Activated CD8-positive, alpha-beta T cell treated with anti-CD3 and anti-CD28 coated beads, Interleukin-2, amount 10 ng/mL, durations not matched to agents 7 days and 5 days (primary cell): ENCODE results near the gene APOBEC3G. TPM values are rescaled to one million over a fixed set of nuclear protein-coding genes. Genes with fewer than 3 reads are reported as not detected.
"Not testable (repeated sequence)": the region's sequence is repeated elsewhere in the genome, so short reads cannot be mapped to it uniquely, and the experiment has no call there.

Experiments used
- ATAC-seq: fragments of 150-1000 bp; cut with Tn5 transposase; one replicate; pipeline ENCODE4 v1.10.0; 2021; ENCODE audit warnings: moderate library complexity
- CTCF ChIA-PET: fragments of 350-600 bp; sonication (Branson Sonifier 250); formaldehyde crosslinking; loops from one replicate; lab custom pipeline; 2021; ENCODE audit warnings: antibody characterized with exemption; lab: Charles Lee
- POLR2A ChIA-PET: fragments of 350-600 bp; sonication (Branson Sonifier 250); formaldehyde crosslinking; loops from one replicate; lab custom pipeline; 2021; ENCODE audit warnings: antibody characterized with exemption; lab: Charles Lee
- DNase-seq: peaks from one replicate; pipeline ENCODE4 v3.0.0-alpha.2; 2020
- H3K27ac Mint-ChIP-seq: one replicate; pipeline ENCODE4 v1.8.0; 2021; ENCODE audit warnings: mild to moderate bottlenecking, mixed read lengths
- H3K27me3 Mint-ChIP-seq: one replicate; pipeline ENCODE4 v1.8.0; 2021; ENCODE audit warnings: low read depth, mixed read lengths
- H3K36me3 Mint-ChIP-seq: one replicate; pipeline ENCODE4 v1.8.0; 2021; ENCODE audit warnings: low read depth, mixed read lengths
- H3K4me1 Mint-ChIP-seq: one replicate; pipeline ENCODE4 v1.8.0; 2021; ENCODE audit warnings: low read depth, mixed read lengths
- H3K4me3 Mint-ChIP-seq: one replicate; pipeline ENCODE4 v1.8.0; 2021; ENCODE audit warnings: mild to moderate bottlenecking, mixed read lengths
- H3K9me3 Mint-ChIP-seq: one replicate; pipeline ENCODE4 v1.8.0; 2022; ENCODE audit warnings: mixed read lengths; ENCODE audit not compliant: insufficient read depth
- total RNA-seq, 2 experiments: library from RNA; stranded (reverse); gene quantifications; one replicate each; pipeline ENCODE4 v1.2.3, GENCODE V29; 2021

APOBEC3G gene
- total RNA-seq, 2 experiments from 2014 or later = 134 to 138 TPM

DNA sequence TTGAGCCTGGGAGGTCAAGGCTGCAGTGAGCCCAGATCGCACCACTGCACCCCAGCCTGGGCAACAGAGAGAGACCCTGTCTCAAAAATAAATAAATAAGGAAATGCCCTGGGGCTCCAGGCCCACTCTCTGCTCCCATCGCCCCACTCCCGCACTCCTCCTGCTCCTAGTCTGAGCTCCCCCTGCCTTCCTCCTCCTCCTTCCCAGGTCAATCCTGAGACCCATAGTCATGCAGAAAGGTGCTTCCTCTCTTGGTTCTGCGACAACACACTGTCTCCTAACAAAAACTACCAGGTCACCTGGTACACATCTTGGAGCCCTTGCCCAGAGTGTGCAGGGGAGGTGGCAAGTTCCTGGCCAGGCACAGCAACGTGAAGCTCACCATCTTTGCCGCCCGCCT, 6.9 kb upstream of the APOBEC3G start:
- ChIA-PET POLR2A (no interaction called here), CTCF (no interaction called here)
- no peak for DNase-seq
- ATAC-seq = no peak
- H3K4me3 Mint-ChIP-seq = no peak overlapping the region
- H3K4me1 Mint-ChIP-seq = peaks cover 21% of the 10 kb centered on the region
- no peaks in the 10 kb centered on the region for H3K9me3 Mint-ChIP-seq
- no peaks in the 10 kb centered on the region for H3K36me3 Mint-ChIP-seq
- H3K27me3 Mint-ChIP-seq = no peaks in the 10 kb centered on the region
- H3K27ac Mint-ChIP-seq = no peak overlapping the region

DNA sequence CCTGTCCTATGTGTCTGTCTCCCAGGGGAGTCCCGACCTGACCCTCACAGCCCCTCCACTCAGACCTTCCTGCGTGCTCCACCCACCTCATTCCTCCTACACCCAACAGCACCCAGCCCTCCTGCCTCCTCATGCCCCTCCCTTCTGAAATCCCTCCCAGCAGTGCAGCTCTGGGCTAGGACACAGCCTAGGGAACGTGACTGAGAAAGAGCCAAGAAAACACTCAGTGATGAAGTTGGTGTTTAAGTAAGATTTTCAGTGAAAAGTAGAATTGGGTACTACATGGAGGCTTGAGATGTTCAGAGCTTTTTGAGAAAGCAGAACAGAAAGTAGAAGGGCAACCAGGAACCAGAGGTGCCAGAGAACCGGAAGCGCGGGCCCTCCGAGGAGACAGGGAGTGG, 4.5 kb upstream of the APOBEC3G start:
- peaks cover 27% of the 10 kb centered on the region for H3K4me1 Mint-ChIP-seq
- H3K4me3 Mint-ChIP-seq, ATAC-seq, POLR2A ChIA-PET, H3K27me3 Mint-ChIP-seq, DNase-seq, H3K27ac Mint-ChIP-seq, H3K36me3 Mint-ChIP-seq, H3K9me3 Mint-ChIP-seq, CTCF ChIA-PET: not testable (repeated sequence)

DNA sequence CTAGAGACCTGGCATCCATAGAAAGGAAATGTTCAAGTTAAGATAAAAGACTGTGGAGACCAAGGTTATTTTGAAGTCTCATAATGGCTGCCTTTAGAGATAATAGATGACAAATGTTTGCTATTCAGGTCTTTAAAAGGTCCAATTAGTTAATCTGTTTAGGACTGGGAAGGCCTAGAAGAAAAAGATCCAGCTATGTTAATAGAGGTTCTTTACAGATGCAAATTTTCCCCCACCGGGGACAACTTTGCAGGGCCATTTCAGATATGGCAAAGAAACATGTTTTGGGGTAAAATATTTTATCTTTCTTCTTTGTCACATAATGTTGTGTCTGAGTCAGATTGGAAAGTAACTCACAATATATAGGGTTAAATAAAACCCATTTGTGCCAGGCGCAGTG, 3.1 kb upstream of the APOBEC3G start:
- no peak for ATAC-seq
- Mint-ChIP-seq H3K4me3 (no peak overlapping the region), H3K27me3 (no peaks in the 10 kb centered on the region), H3K9me3 (no peaks in the 10 kb centered on the region), H3K4me1 (peaks cover 37% of the 10 kb centered on the region), H3K36me3 (peaks cover 17% of the 10 kb centered on the region), H3K27ac (peak overlapping the region; percentile 4)
- CTCF ChIA-PET = no interaction called here
- POLR2A ChIA-PET = no interaction called here
- DNase-seq = no peak

DNA sequence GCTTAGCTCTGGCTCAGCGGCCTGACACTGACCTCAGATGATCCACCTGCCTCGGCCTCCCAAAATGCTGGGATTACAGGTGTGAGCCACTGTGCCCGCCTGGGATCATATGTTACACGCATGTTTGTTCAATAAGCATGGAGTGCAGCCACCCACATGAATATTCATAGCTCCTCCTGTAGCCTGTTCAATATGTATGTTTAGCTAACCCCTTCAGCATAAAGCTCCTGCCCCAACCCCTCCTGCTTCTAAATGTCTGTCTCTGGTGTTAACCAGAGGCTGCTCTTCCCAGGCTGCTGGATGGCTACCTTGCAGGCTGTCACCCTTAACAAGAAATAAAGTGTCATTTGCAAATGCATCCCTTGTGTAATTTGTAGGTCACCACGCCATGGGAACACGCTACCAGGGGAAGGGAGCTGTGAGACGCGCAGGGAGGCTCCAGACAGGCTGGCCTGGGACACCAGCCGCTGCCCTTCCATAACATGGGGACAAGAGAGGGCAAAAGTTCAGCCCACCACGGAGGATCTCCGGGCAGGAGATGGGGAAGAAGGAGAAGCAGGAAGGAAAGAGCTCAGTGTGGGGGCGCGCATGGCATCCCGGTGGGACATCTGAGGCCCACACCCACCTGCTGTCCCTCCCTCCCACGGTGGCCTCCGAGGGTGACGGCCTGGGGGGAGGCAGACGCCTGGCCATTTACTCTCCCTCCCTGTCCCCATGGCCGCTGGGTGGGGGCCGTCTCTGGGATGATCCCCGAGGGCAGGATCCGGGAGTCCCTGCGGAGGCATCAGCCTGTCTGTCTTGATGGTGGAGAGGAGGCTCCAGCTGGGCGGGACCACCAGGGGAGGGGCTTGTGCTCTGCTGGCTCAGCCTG, 685 bp upstream of the APOBEC3G start:
- Mint-ChIP-seq H3K4me3 (peak overlapping the region; percentile 78), H3K36me3 (peaks cover 36% of the 10 kb centered on the region), H3K4me1 (peaks cover 47% of the 10 kb centered on the region), H3K27ac (peak overlapping the region; percentile 86)
- ATAC-seq, H3K27me3 Mint-ChIP-seq, POLR2A ChIA-PET, H3K9me3 Mint-ChIP-seq, DNase-seq: not testable (repeated sequence)
- CTCF ChIA-PET = interaction anchor here (2.4 kb wide), 1 partner anchor 13 kb away, joined by 7 read pairs; no protein-coding TSS in a partner anchor

DNA sequence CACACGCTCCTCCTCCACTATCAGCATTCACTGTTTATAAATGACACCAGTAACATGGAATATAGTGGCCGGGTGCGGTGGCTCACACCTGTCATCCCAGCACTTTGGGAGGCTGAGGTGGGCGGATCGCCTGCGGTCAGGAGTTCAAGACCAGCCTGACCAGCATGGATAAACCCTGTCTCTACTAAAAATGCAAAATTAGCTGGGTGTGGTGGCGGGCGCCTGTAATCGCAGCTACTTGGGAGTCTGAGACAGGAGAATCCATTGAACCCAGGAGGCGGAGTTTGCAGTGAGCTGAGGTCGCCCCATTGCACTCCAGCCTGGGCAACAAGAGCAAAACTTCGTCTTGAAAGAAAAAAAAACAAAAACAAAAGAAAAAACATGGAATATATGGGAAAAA, 837 bp downstream of the APOBEC3G start:
- H3K27me3 Mint-ChIP-seq, DNase-seq, H3K9me3 Mint-ChIP-seq, ATAC-seq: not testable (repeated sequence)
- Mint-ChIP-seq H3K4me1 (peaks cover 61% of the 10 kb centered on the region), H3K27ac (peak overlapping the region; percentile 91), H3K36me3 (peaks cover 50% of the 10 kb centered on the region), H3K4me3 (peak overlapping the region; percentile 95)
- ChIA-PET CTCF (interaction anchor here (1.1 to 2.4 kb wide), 4 partner anchors 12 to 241 kb away, joined by 3 to 7 read pairs (median 3); no protein-coding TSS in a partner anchor), POLR2A (interaction anchor here (0.7 to 1.4 kb wide), 5 partner anchors 12 to 47 kb away, joined by 3 to 5 read pairs (median 4); no protein-coding TSS in a partner anchor)

DNA sequence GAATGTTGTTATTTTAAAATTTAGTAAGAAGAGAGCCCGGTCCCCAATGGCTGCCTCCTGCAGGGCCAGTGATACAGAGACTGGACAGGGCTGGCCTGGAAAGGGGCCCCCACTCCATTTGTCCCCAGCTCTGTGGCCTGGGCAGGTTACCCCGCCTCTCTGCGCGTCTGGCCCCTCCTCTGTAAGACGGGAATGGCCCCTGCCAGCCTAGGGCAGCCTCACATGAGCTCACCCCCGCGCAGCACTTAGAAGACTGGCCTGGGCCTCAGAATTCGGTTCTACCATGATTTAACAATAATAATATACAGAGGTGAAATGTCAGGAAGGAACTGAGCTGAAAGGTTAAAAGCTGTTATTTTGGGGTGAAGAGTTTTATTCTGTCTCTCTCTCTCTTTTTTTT, 1.3 kb downstream of the APOBEC3G start:
- no peak for DNase-seq

DNA sequence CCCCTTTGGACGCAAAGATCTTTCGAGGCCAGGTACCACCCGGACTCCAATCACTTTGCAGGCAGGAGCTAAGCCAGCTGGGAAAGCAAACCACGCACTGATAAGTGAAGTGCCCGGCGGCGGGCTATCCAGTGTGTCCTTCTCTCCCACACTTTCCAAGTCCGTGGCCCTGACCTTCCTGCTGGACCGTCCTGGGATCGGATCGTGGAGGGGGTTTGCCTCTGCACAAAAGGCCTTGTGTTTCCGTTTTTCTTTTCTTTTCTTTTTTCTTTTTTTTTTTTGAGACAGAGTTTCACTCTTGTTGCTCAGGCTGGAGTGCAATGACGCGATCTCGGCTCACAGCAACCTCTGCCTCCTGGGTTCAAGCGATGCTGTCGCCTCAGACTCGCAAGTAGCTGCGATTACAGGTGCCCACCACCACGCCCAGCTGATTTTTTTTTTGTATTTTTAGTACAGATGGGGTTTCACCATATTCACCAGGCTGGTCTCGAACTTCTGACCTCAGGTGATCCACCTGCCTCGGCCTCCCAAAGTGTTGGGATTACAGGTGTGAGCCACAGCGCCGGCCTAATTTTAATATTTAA, 2.1 kb downstream of the APOBEC3G start:
- H3K36me3 Mint-ChIP-seq = peaks cover 62% of the 10 kb centered on the region
- CTCF ChIA-PET = interaction anchor here (0.7 to 2.1 kb wide), 2 partner anchors 10 to 72 kb away, joined by 3 to 6 read pairs; no protein-coding TSS in a partner anchor
- H3K4me1 Mint-ChIP-seq = peaks cover 69% of the 10 kb centered on the region
- peak overlapping the region; percentile 49 for H3K27ac Mint-ChIP-seq
- peak overlapping the region; percentile 95 for H3K4me3 Mint-ChIP-seq
- H3K9me3 Mint-ChIP-seq, ATAC-seq, DNase-seq, H3K27me3 Mint-ChIP-seq: not testable (repeated sequence)
- POLR2A ChIA-PET = interaction anchor here (1.0 to 1.4 kb wide), 2 partner anchors 16 to 20 kb away, joined by 3 to 4 read pairs; no protein-coding TSS in a partner anchor

More for the DNA sequence above, 1.3 kb downstream of the APOBEC3G start:
- H3K4me1 Mint-ChIP-seq = peaks cover 65% of the 10 kb centered on the region
- H3K27me3 Mint-ChIP-seq = no peaks in the 10 kb centered on the region
- POLR2A ChIA-PET = interaction anchor here (0.7 to 1.4 kb wide), 4 partner anchors 12 to 21 kb away, joined by 3 to 5 read pairs (median 4); no protein-coding TSS in a partner anchor
- ATAC-seq = no peak
- no peaks in the 10 kb centered on the region for H3K9me3 Mint-ChIP-seq
- H3K36me3 Mint-ChIP-seq = peaks cover 54% of the 10 kb centered on the region
- CTCF ChIA-PET = interaction anchor here (0.7 to 2.4 kb wide), 5 partner anchors 11 to 240 kb away, joined by 3 to 7 read pairs (median 3); no protein-coding TSS in a partner anchor
- peak overlapping the region; percentile 91 for H3K27ac Mint-ChIP-seq
- peak overlapping the region; percentile 95 for H3K4me3 Mint-ChIP-seq

DNA sequence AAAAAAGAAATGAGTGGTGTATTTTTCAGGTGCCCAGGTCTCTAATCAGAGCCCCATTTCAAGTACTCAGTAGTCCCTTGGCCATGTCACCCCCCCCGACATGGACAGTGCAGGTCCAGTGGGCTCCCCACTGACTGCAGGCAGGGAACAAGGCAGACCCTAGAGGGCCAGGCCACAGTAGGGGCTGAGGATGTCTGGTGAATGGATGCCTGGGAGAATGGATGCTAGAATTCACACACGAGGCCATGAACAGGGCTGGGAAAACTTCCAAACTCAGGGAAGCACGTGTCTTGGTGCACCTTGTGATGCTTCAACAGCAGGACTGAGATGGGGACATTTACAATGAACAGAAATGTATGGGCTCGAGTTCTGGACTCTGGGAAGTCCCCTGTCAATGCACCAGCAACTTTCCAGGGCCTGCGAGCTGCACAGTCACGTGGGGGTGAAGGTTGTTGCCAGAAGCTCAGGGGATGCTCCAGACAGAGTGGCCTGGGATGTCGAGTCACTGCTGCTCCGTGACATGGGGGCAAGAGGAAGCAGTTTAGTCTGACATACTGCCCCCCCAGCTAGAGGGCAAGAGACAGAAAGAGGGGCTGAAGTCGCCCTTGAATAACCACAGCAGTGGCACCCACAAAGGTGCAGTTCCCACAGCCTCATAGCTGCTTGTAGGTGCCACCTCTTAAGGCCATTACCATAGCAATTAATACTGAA, 3.1 kb downstream of the APOBEC3G start:
- ChIA-PET POLR2A (interaction anchor here (1.3 kb wide), 1 partner anchor 10 kb away, joined by 4 read pairs; no protein-coding TSS in a partner anchor), CTCF (interaction anchor here (1.0 to 2.1 kb wide), 3 partner anchors 9 to 210 kb away, joined by 3 to 6 read pairs (median 3); no protein-coding TSS in a partner anchor)
- Mint-ChIP-seq H3K36me3 (peaks cover 66% of the 10 kb centered on the region), H3K4me1 (peaks cover 69% of the 10 kb centered on the region), H3K9me3 (no peaks in the 10 kb centered on the region), H3K4me3 (peak overlapping the region; percentile 55), H3K27ac (peak overlapping the region; percentile 84), H3K27me3 (no peaks in the 10 kb centered on the region)
- ATAC-seq (no peak), DNase-seq (no peak)

DNA sequence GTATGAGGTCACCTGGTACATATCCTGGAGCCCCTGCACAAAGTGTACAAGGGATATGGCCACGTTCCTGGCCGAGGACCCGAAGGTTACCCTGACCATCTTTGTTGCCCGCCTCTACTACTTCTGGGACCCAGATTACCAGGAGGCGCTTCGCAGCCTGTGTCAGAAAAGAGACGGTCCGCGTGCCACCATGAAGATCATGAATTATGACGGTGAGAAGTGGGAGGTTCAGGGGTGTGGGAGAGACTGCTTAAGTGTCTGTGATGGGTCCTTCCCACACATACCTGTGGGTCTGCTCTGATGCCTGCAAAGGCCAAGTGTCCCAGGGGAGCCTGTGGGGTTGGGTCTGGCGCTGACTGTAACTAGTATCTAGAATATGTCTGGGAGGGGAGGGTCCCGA, 3.9 kb downstream of the APOBEC3G start:
- Mint-ChIP-seq H3K9me3 (no peaks in the 10 kb centered on the region), H3K27ac (peak overlapping the region; percentile 84), H3K27me3 (no peaks in the 10 kb centered on the region), H3K36me3 (peaks cover 73% of the 10 kb centered on the region), H3K4me1 (peaks cover 70% of the 10 kb centered on the region), H3K4me3 (peak overlapping the region; percentile 36)
- DNase-seq (no peak), ATAC-seq (no peak)
- ChIA-PET POLR2A (interaction anchor here (1.3 kb wide), 1 partner anchor 9 kb away, joined by 4 read pairs; no protein-coding TSS in a partner anchor), CTCF (interaction anchor here (1.0 to 2.1 kb wide), 3 partner anchors 8 to 211 kb away, joined by 3 to 6 read pairs (median 3); no protein-coding TSS in a partner anchor)

DNA sequence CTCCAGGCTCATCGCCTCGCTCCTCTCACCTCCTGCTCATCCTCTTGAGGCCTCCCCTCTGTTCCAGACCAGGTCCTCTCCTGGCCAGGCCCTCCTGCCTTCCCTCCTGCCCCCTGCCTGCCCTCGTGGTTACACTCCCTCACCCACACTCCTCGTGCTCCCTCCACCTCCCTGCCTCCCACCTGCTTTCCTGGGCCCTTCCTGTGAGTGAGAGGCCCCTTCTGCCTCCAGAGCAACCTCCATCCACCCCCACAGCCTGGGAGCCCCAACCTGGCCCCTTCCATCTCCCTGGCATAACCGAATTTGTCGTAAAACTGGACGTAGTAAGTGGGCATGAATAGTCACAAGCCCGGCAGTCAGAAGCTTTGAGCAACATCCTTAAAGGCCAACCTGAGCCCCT, 4.5 kb downstream of the APOBEC3G start:
- peaks cover 71% of the 10 kb centered on the region for H3K4me1 Mint-ChIP-seq
- peaks cover 79% of the 10 kb centered on the region for H3K36me3 Mint-ChIP-seq
- peak overlapping the region; percentile 18 for H3K4me3 Mint-ChIP-seq
- H3K27me3 Mint-ChIP-seq = no peaks in the 10 kb centered on the region
- ATAC-seq (no peak), DNase-seq (no peak)
- ChIA-PET POLR2A (no interaction called here), CTCF (interaction anchor here (1.2 kb wide), 1 partner anchor 36 kb away, joined by 3 read pairs; no protein-coding TSS in a partner anchor)
- H3K9me3 Mint-ChIP-seq = no peaks in the 10 kb centered on the region
- peak overlapping the region; percentile 84 for H3K27ac Mint-ChIP-seq
